GM08714 (cell line): ENCODE results near the gene WWC2.
A peak's percentile ranks its signal among the peaks of the same experiment; 100 is the strongest.

Source experiments
- H3K4me3 ChIP-seq: fragments of 200-500 bp; sonication (Bioruptor generic); 2 replicates; pipeline ENCODE4 v1.5.1; 2014; ENCODE audit warnings: mild to moderate bottlenecking, low read length, inconsistent platforms
- ZNF274 ChIP-seq: IDR thresholded peaks from 2 replicates; pipeline ENCODE4 v1.6.1; 2012; ENCODE audit warnings: mild to moderate bottlenecking, low read depth, low read length

WWC2 gene

DNA sequence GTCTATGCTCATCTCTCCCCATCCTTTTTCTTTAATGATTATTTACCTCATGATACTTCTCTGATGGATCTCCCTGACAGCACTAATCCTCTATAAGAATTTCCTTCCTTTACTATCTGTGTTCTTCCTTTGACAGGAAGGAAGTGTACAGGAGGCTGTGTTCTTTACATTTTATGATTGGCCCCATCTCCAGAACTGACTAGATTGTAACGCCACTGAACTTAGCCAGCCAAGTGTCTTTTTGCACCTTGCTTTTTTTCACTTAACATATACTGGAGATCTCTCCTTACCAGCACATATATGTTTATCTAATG is 3.9 kb upstream of the WWC2 start:
- H3K4me3 ChIP-seq: no peak overlapping the region
- TF ChIP-seq ZNF274: no peak

DNA sequence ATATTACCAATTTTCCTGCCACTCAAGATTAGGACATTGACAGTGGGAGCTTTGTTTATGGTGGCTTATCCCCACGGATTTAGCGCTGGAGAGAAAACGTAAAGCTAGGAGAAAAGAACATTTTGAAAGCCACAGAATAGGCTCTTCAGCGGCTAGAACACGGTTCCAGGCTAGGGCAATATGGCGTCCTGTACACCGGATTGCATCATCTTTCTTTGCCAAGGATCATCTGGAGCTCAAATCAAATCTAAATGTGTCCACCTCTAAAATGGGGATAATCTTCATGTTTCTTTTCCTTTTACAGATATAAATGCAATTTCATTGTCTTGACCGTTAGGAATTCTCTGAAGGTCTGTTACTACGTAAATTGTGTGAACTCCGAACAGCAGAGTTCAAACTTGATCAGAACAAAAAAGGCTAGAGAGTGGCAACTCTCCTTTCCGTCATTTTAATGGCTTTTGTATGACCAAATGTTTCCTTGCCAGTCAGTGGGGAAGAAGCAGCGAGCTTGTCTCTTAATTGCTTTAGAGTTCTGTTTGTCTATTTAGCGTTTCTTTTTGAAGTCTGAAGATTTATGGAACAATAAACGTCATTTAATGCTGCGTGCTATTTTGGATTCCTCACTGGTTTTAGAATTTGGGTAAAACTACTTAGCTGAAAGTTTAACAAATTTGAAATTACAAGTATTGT is 2.6 kb upstream of the WWC2 start:
- H3K4me3 ChIP-seq: no peak overlapping the region
- TF ChIP-seq ZNF274: no peak

DNA sequence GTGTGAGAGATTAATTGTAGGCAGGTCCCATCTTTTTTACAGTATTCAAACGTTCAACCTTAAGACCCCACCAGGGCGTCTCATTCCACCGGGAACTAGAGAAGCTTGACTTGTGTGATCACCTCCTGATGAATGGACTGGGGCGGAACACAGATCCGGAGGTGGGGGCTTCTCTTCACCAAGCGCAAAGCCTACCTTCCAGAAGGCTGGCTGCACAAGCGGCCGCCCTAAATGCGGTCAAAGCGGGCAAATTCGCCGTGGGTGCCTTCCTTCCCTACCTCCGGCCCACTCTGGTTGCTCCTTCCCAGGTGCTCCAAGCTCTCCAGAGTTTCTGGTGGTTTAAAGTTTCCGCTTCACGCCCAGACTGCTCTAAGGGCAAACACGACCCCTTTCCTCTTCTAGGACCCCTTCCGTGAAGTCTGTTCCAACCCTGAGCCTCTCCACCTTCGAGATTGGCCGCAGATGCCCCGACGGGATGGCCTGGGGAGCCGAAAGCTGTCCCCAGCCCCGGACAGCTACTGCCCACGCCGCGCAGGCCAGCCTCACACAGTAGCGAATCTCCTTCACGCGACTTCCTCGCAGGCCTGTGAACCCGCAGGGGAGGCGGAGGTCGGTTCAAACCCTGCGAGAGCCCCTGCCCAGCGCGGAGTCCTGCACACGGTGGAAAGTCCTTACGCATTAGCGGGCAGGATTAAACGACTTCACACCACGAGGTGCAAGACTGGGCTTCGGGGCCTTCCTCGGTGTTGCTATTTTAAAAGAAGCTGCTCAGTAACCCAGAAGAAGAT is 1.6 kb upstream of the WWC2 start:
- H3K4me3 ChIP-seq: no peak overlapping the region
- TF ChIP-seq ZNF274: no peak

GRCh38 chr4:183098019-183098722 is 886 bp upstream of the WWC2 start:
- peak overlapping the region; percentile 60; the same call in 1 of the 2 replicates for H3K4me3 ChIP-seq
- no peak for TF ChIP-seq ZNF274

GRCh38 chr4:183099537-183100297 is 660 bp downstream of the WWC2 start:
- H3K4me3 ChIP-seq: peak overlapping the region; percentile 60
- no peak for TF ChIP-seq ZNF274

DNA sequence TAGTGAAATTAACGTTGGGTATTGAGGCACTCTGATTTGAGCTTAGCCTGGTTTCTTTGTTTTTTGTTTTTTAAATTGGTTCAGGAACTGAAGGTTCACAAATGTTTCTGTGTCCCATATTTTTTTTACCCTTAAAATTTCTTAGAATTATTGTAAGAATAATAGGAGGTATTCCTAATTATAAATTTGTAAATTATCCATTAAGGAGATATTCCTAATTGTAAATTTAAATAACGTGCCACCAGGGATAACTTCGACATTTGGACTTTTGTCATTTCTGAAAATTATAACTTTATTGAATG is 1.2 kb downstream of the WWC2 start:
- TF ChIP-seq ZNF274: no peak
- no peak overlapping the region for H3K4me3 ChIP-seq

DNA sequence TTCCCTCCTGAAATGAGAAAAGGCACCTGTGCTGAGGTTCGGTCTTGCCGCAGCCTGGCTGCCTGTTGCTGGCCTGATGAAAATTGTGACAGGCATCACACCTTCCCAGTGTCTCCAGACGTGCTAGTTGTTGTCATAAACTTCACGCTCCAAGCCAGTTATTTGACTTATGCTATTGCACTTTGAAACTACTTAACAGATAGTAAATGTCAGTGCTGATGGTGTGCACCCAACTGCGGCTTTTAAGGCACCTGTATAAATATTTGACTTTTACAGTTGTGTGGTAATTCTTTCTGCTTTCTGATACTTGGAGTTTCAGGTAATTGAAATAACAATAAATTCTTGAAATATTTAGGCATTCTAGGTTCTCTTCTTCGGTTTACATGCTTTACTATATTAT is 1.8 kb downstream of the WWC2 start:
- TF ChIP-seq ZNF274: no peak
- no peak overlapping the region for H3K4me3 ChIP-seq

GRCh38 chr4:183101956-183102480 is 3.0 kb downstream of the WWC2 start:
- no peak for TF ChIP-seq ZNF274
- no peak overlapping the region for H3K4me3 ChIP-seq

- H3K4me3 ChIP-seq: no peak overlapping the region
- no peak for TF ChIP-seq ZNF274
Measured at GRCh38 chr4:183105092-183105491, 6.0 kb downstream of the WWC2 start.

DNA sequence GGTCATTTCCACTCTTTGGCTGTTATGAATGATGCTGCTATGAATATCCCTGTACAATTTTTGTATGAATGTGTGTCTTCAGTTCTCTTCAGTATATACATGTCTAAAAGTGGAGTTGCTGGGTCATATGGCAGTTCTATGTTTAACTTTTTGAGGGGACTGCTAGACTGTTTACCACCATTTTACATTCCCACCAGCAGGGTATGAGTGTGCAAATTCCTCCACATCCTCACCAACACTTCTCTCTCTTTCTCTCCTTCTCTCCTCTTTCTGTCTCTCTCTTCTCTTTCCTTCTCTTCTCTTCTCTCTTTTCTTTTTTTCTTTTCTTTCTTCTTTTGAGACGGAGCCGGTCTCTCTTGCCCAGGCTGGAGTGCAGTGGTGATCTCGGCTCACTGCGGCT is 7.8 kb downstream of the WWC2 start:
- H3K4me3 ChIP-seq: no peak overlapping the region
- TF ChIP-seq ZNF274: no peak

DNA sequence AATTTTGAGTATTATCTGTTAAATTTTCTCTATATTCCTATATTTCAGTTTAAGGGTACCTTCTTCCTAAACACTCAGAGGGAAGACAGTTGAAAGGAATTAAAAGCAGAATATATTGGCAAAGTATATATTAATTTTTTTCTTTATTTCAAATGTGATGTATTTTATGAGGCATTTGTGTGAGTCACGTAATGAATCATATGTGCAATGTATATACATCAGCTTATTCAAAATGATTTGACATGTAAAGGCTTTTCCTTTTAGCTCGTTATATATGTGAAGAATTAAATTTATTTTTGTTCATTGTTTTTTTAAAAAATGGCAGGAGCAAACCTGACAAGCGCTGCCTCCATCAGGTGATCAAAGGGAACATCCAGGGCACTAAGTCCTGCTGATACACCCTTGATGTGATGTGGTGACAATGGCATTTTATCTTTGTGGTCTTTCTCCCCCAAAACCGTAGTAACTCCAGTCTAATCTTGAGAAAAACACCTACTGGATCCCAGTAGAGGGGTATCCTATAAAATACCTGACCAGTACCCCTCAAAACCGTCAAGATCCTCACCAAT is 8.9 kb downstream of the WWC2 start:
- TF ChIP-seq ZNF274: no peak
- no peak overlapping the region for H3K4me3 ChIP-seq

DNA sequence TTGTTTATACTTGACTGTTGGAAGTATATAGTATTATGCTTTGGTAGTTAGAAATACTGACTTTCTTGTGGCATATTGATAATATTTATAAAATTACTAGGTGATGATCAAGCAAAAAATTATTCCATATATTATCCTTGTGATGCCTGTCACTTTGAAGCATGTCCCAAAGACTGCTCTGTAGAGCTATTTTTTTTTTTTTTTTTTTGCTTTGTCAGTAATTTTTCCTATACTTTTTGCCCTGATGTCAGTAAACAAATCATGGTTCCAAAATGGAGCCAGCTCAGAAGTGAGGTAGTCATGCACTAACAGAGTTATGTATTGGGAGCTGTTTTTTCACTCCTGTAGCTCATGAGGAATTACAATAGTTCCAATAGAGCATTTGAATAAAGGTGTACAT is 11.2 kb downstream of the WWC2 start:
- no peak overlapping the region for H3K4me3 ChIP-seq
- no peak for TF ChIP-seq ZNF274

GRCh38 chr4:183111452-183111885 is 12.4 kb downstream of the WWC2 start:
- H3K4me3 ChIP-seq: no peak overlapping the region
- no peak for TF ChIP-seq ZNF274

DNA sequence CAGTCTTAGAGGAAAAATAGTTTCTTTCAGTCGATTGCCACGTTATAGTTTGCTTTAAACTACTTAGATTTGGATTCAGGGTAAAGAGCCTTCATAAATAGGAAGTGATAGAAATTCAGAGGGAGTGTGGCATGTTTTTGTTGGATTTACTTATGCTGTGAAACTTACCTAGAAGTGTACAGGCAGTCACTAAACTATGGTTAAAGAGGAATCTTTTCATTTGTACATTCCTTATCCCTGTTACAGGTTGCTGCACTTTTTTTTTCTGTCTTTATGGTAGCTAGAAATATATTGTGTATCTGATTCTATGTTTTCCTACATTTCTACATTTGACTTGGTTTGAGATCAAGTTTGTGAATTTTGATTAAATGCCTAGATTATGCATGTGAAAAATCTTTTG is 19.1 kb downstream of the WWC2 start:
- TF ChIP-seq ZNF274: no peak
- no peak overlapping the region for H3K4me3 ChIP-seq
